Activated naive CD4-positive, alpha-beta T cell treated with anti-CD3 and anti-CD28 coated beads, Interleukin-2, amount 50 U/mL, for 24 hours (primary cell): ENCODE data around the gene PTPRA.
A peak's percentile ranks its signal among the peaks of the same experiment; 100 is the strongest.

Experiments
- H3K27ac Mint-ChIP-seq: one replicate; pipeline ENCODE4 v1.8.0; 2021; ENCODE audit warnings: mild to moderate bottlenecking, mixed read lengths
- H3K27me3 Mint-ChIP-seq: one replicate; pipeline ENCODE4 v1.8.0; 2021; ENCODE audit warnings: mixed read lengths
- H3K36me3 Mint-ChIP-seq: one replicate; pipeline ENCODE4 v1.8.0; 2021; ENCODE audit warnings: mixed read lengths
- H3K4me1 Mint-ChIP-seq: one replicate; pipeline ENCODE4 v1.8.0; 2021; ENCODE audit warnings: mixed read lengths
- H3K4me3 Mint-ChIP-seq: one replicate; pipeline ENCODE4 v1.8.0; 2021; ENCODE audit warnings: mild to moderate bottlenecking, mixed read lengths
- H3K9me3 Mint-ChIP-seq: one replicate; pipeline ENCODE4 v1.8.0; 2021; ENCODE audit warnings: mixed read lengths

The PTPRA gene

GRCh38 chr20:2921506-2921905 is 48.2 kb downstream of the PTPRA start:
- no peaks in the 10 kb centered on the region for H3K9me3 Mint-ChIP-seq
- H3K4me1 Mint-ChIP-seq: peaks cover 34% of the 10 kb centered on the region
- no peak overlapping the region for H3K27ac Mint-ChIP-seq
- H3K27me3 Mint-ChIP-seq: no peaks in the 10 kb centered on the region
- peaks cover 18% of the 10 kb centered on the region for H3K36me3 Mint-ChIP-seq
- H3K4me3 Mint-ChIP-seq: no peak overlapping the region

GRCh38 chr20:2922957-2923356 is 49.7 kb downstream of the PTPRA start:
- no peak overlapping the region for H3K27ac Mint-ChIP-seq
- peaks cover 33% of the 10 kb centered on the region for H3K4me1 Mint-ChIP-seq
- H3K36me3 Mint-ChIP-seq: peaks cover 18% of the 10 kb centered on the region
- no peaks in the 10 kb centered on the region for H3K9me3 Mint-ChIP-seq
- no peak overlapping the region for H3K4me3 Mint-ChIP-seq
- no peaks in the 10 kb centered on the region for H3K27me3 Mint-ChIP-seq

DNA sequence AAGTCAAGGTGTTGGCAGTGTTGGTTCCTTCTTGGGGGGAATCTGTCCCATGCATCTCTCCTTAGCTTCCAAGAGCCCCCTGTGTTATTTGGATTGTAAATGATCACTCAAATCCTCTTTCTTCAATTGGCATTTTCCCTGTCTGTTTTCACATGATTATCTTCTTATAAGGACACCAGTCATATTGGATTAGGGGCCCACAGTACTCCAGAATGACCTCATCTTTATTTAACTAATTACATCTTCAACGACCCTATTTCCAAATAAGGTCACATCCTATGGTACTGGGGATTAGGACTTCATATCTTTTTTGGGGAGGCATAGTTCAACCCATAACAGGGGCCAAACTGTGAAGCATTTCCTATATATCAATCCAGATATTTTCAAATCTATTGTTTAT is 57.3 kb downstream of the PTPRA start:
- no peak overlapping the region for H3K4me3 Mint-ChIP-seq
- peaks cover 15% of the 10 kb centered on the region for H3K36me3 Mint-ChIP-seq
- H3K27ac Mint-ChIP-seq: no peak overlapping the region
- no peaks in the 10 kb centered on the region for H3K9me3 Mint-ChIP-seq
- H3K27me3 Mint-ChIP-seq: no peaks in the 10 kb centered on the region
- H3K4me1 Mint-ChIP-seq: peaks cover 6% of the 10 kb centered on the region

- Mint-ChIP-seq H3K27me3 (no peaks in the 10 kb centered on the region), H3K36me3 (peaks cover 8% of the 10 kb centered on the region), H3K4me1 (peaks cover 3% of the 10 kb centered on the region), H3K9me3 (no peaks in the 10 kb centered on the region), H3K27ac (no peak overlapping the region), H3K4me3 (no peak overlapping the region)
Measured at GRCh38 chr20:2932498-2932897, 59.2 kb downstream of the PTPRA start.

GRCh38 chr20:2937902-2938301 is 64.6 kb downstream of the PTPRA start:
- peaks cover 28% of the 10 kb centered on the region for H3K4me1 Mint-ChIP-seq
- no peak overlapping the region for H3K27ac Mint-ChIP-seq

DNA sequence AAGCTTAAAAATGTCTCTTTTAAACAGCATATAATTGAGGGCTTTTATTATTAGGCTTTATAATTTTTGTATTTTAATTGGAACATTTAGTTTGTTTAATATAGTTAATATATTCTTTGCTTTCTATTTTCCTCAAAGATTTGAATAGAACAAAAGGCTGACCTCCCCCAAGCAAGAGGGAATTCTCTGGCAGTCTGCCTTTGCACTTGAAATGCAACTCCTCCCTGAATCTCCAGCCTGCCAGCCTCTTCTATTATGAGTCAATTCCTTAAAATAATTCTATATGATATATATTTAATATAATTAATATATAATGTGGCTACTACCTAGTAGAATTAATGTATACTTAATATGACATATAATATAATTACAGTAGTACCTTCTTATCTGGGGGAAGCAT is 69.2 kb downstream of the PTPRA start:
- H3K27me3 Mint-ChIP-seq: no peaks in the 10 kb centered on the region
- peaks cover 50% of the 10 kb centered on the region for H3K4me1 Mint-ChIP-seq
- H3K27ac Mint-ChIP-seq: no peak overlapping the region
- H3K36me3 Mint-ChIP-seq: peaks cover 9% of the 10 kb centered on the region
- H3K9me3 Mint-ChIP-seq: no peaks in the 10 kb centered on the region
- no peak overlapping the region for H3K4me3 Mint-ChIP-seq

More at GRCh38 chr20:2937902-2938301, 64.6 kb downstream of the PTPRA start:
- Mint-ChIP-seq H3K9me3 (no peaks in the 10 kb centered on the region), H3K27me3 (no peaks in the 10 kb centered on the region), H3K4me3 (no peak overlapping the region), H3K36me3 (peaks cover 10% of the 10 kb centered on the region)

DNA sequence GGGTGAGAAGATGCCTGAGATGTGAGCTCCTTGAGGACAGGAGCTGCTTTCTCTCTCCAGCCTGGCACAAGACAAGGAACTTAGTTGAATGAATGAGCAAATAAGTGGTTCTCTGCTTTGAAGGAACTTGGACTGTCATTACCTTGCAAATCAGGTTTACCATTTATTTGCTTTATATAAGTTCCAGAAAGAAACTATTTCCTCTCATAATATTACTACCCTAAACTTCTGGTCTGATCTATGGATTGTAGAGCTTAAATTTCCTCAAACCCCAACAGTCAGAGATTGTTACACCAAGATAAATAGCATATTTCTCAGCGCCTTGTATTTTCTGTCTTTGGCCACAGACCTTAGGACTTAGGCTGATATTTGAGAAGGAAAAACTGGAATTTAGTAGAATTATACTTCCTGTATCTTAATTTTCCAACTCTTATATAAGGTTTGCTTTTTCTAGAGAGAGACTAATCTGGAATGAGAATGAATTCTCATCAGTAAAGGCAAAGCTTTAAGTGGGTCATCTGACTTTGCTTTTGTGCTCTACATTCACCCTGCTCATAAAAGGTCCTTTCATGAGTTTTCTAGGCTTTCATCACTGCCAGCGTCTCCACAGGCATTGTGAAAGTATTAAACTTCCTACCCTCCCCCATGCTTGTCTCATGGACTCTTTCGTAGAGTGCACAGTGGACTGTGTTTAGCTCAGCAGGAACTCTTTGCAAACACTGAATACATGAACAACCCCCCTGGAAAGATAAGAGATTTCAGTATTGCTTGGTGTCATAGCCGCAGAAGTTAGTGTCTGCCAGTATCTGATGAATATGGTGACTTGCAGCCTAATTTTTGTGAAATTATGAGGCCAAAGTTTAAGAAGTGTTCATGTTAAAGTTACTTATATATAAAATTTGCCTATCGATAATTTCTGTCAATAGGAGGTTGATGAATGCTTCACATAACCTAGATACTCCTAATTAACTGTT is 74.0 kb downstream of the PTPRA start:
- Mint-ChIP-seq H3K36me3 (peaks cover 18% of the 10 kb centered on the region), H3K4me1 (peaks cover 29% of the 10 kb centered on the region), H3K27ac (peak overlapping the region; percentile 41), H3K4me3 (no peak overlapping the region), H3K27me3 (no peaks in the 10 kb centered on the region), H3K9me3 (no peaks in the 10 kb centered on the region)

- Mint-ChIP-seq H3K27me3 (no peaks in the 10 kb centered on the region), H3K36me3 (peaks cover 20% of the 10 kb centered on the region), H3K4me1 (peaks cover 32% of the 10 kb centered on the region), H3K9me3 (no peaks in the 10 kb centered on the region), H3K4me3 (no peak overlapping the region), H3K27ac (peak overlapping the region; percentile 32)
Measured at GRCh38 chr20:2948968-2949367, 75.7 kb downstream of the PTPRA start.

- no peaks in the 10 kb centered on the region for H3K27me3 Mint-ChIP-seq
- no peak overlapping the region for H3K27ac Mint-ChIP-seq
- H3K9me3 Mint-ChIP-seq: no peaks in the 10 kb centered on the region
- H3K4me3 Mint-ChIP-seq: no peak overlapping the region
- H3K36me3 Mint-ChIP-seq: peaks cover 27% of the 10 kb centered on the region
- peaks cover 20% of the 10 kb centered on the region for H3K4me1 Mint-ChIP-seq
Measured at GRCh38 chr20:2952766-2953165, 79.5 kb downstream of the PTPRA start.

- H3K4me3 Mint-ChIP-seq: no peak overlapping the region
- peaks cover 27% of the 10 kb centered on the region for H3K36me3 Mint-ChIP-seq
- H3K27ac Mint-ChIP-seq: peak overlapping the region; percentile 52
- peaks cover 25% of the 10 kb centered on the region for H3K4me1 Mint-ChIP-seq
- no peaks in the 10 kb centered on the region for H3K9me3 Mint-ChIP-seq
- no peaks in the 10 kb centered on the region for H3K27me3 Mint-ChIP-seq
Measured at GRCh38 chr20:2955257-2955970, 82.1 kb downstream of the PTPRA start.

DNA sequence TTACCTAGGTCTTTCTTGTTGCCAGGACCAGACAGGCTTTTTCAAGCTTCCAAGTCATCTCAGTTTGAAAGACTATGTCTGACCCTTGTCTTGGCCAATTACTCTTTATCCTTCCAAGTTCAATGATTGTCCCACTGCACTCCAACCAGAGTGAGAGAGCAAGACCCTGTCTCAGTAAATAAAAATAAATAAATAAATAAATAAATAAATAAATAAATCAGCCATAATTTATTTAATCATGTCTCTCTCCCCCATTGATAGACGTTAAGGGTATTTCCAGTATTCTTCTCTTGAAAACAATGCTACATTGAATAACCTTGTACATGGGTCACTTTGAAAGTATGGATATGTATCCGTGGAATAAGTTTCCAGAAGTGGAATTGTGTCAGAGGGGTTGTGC is 83.2 kb downstream of the PTPRA start:
- no peaks in the 10 kb centered on the region for H3K27me3 Mint-ChIP-seq
- H3K4me3 Mint-ChIP-seq: no peak overlapping the region
- H3K9me3 Mint-ChIP-seq: no peaks in the 10 kb centered on the region
- peaks cover 28% of the 10 kb centered on the region for H3K4me1 Mint-ChIP-seq
- no peak overlapping the region for H3K27ac Mint-ChIP-seq
- H3K36me3 Mint-ChIP-seq: peaks cover 29% of the 10 kb centered on the region

DNA sequence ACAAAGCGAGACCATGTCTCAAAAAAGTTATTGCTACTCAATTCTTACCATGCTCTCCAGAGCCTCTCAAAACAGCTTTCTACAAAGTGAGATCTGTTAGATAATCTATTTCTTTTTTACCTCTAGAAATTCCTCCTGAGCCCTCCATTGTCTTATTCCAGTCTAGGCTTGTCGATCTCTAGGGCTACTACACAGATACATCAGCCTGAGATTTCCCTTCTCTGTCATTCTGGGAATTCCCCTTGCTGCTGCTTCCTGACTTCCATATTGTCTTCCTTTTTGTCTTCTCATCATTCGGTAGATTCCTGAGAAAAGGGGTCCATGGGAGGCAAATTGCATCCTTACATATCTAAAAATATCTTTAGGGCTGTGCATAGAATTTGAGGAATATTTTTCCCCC is 94.6 kb downstream of the PTPRA start:
- no peaks in the 10 kb centered on the region for H3K27me3 Mint-ChIP-seq
- no peaks in the 10 kb centered on the region for H3K9me3 Mint-ChIP-seq
- H3K27ac Mint-ChIP-seq: no peak overlapping the region
- peaks cover 4% of the 10 kb centered on the region for H3K4me1 Mint-ChIP-seq
- H3K36me3 Mint-ChIP-seq: peaks cover 6% of the 10 kb centered on the region
- no peak overlapping the region for H3K4me3 Mint-ChIP-seq

- peaks cover 21% of the 10 kb centered on the region for H3K4me1 Mint-ChIP-seq
- no peak overlapping the region for H3K4me3 Mint-ChIP-seq
- H3K27ac Mint-ChIP-seq: no peak overlapping the region
- H3K36me3 Mint-ChIP-seq: peaks cover 14% of the 10 kb centered on the region
- no peaks in the 10 kb centered on the region for H3K27me3 Mint-ChIP-seq
- H3K9me3 Mint-ChIP-seq: no peaks in the 10 kb centered on the region
Measured at GRCh38 chr20:2972126-2972525, 98.8 kb downstream of the PTPRA start.

DNA sequence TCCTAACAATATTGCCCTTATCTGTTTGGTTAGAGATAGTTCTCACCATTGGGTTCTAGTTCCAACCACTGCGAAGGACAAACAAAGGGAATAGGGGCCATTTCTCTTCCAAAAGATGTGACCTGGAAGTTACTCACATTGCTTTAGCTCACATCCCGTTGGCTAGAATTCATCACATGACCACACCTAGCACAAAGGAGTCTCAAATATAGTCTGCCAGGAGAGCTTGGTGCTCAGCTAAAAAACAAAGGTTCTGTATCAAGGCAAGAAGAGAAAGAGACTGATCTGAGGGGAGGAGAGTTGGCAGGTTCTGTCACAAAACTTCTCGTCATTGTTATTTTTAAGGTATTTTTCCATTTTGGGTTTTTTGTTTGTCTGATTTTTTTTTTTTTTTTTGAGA is 100.3 kb downstream of the PTPRA start:
- no peaks in the 10 kb centered on the region for H3K9me3 Mint-ChIP-seq
- no peak overlapping the region for H3K4me3 Mint-ChIP-seq
- H3K27ac Mint-ChIP-seq: no peak overlapping the region
- H3K36me3 Mint-ChIP-seq: peaks cover 15% of the 10 kb centered on the region
- H3K27me3 Mint-ChIP-seq: no peaks in the 10 kb centered on the region
- peaks cover 21% of the 10 kb centered on the region for H3K4me1 Mint-ChIP-seq

DNA sequence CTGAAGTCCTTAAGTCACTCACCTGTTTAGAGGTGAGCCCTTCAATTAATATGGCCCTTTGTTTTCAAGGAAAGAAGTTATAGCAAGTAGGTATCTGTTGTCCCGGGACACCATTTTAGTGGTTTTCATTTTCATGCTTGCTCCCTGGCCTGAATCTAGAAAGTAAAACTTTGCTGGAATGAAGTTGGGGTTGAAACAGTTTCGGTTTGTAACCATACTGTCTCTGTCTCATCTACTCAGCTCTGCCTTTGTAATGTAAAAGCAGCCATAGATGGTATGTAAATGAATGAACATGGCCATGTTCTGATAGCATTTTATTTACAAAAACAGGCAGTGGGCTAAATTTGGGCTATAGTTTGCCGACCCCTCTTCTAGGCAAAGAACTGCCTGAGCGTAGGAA is 105.2 kb downstream of the PTPRA start:
- H3K27me3 Mint-ChIP-seq: no peaks in the 10 kb centered on the region
- peaks cover 16% of the 10 kb centered on the region for H3K4me1 Mint-ChIP-seq
- H3K27ac Mint-ChIP-seq: no peak overlapping the region
- H3K4me3 Mint-ChIP-seq: no peak overlapping the region
- H3K9me3 Mint-ChIP-seq: no peaks in the 10 kb centered on the region
- peaks cover 12% of the 10 kb centered on the region for H3K36me3 Mint-ChIP-seq

DNA sequence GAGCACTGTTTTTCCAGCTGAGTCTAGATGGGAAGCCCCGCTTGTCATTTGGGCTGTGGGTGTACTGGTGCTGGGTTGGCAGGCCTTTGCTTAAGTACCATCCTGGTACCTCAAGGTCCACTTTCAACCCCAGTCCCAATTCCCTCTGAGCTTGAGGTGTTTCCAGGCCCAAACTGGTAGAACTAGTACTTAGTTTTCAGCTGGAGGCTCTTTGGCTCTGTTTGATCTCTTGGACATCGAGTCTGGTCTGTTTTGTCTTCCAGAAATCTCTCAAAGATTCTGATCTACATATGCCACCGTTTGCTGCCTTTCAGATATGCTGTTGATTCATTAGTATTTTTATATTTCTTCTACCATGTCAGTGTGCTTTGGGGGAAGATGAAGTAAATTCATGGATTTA is 108.4 kb downstream of the PTPRA start:
- no peak overlapping the region for H3K27ac Mint-ChIP-seq
- H3K27me3 Mint-ChIP-seq: no peaks in the 10 kb centered on the region
- H3K36me3 Mint-ChIP-seq: peaks cover 6% of the 10 kb centered on the region
- no peak overlapping the region for H3K4me3 Mint-ChIP-seq
- peaks cover 10% of the 10 kb centered on the region for H3K4me1 Mint-ChIP-seq
- H3K9me3 Mint-ChIP-seq: no peaks in the 10 kb centered on the region
